ENCODE data around the gene TNFRSF19.

DNA sequence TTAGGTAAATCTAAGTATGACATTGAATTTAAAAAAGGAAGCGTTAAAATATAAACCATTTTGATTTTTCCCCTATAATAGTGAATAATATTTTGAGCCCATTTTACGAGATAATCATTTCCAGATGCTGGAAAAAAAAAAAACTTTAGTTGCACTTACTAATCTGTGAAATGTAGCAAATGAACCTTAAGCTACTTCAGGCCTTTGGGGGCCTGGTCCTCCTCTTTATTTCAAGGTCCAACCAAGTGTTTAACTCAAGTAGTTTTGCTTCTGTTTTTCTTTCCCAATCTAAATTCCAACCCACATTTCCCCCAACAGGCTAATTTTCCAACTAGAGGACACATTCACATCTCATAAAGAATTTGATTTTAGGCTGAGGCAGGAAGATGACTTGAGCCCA lies 101.2 kb downstream of the TNFRSF19 start:
- TF ChIP-seq, protein P1, sequence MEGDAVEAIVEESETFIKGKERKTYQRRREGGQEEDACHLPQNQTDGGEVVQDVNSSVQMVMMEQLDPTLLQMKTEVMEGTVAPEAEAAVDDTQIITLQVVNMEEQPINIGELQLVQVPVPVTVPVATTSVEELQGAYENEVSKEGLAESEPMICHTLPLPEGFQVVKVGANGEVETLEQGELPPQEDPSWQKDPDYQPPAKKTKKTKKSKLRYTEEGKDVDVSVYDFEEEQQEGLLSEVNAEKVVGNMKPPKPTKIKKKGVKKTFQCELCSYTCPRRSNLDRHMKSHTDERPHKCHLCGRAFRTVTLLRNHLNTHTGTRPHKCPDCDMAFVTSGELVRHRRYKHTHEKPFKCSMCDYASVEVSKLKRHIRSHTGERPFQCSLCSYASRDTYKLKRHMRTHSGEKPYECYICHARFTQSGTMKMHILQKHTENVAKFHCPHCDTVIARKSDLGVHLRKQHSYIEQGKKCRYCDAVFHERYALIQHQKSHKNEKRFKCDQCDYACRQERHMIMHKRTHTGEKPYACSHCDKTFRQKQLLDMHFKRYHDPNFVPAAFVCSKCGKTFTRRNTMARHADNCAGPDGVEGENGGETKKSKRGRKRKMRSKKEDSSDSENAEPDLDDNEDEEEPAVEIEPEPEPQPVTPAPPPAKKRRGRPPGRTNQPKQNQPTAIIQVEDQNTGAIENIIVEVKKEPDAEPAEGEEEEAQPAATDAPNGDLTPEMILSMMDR (IDR thresholded peaks at IDR 0.05; ENCODE audit: control extremely low read depth in 1 of 3, insufficient read depth in 1 of 3, low read depth in 1 of 3, low read length in 3 of 3) = no peak
- TF ChIP-seq, protein P2, sequence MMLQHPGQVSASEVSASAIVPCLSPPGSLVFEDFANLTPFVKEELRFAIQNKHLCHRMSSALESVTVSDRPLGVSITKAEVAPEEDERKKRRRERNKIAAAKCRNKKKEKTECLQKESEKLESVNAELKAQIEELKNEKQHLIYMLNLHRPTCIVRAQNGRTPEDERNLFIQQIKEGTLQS (IDR thresholded peaks at IDR 0.05; ENCODE audit: insufficient read depth, low read depth, low read length) = no peak
- no peak for TF ChIP-seq EP300 (IDR thresholded peaks at IDR 0.05; ENCODE audit: borderline replicate concordance in 1 of 2, low read depth in 2 of 2, low read length in 2 of 2)
- TF ChIP-seq TAF1 (IDR thresholded peaks at IDR 0.05; ENCODE audit: low read depth, low read length) = no peak
- no peak for TF ChIP-seq POLR2A (IDR thresholded peaks at IDR 0.05; ENCODE audit: control extremely low read depth in 1 of 2, low read depth in 2 of 2, low read length in 2 of 2)
- no peak for TF ChIP-seq RNF2 (IDR thresholded peaks at IDR 0.05; ENCODE audit: borderline replicate concordance, low read depth, low read length, missing control alignments, poor library complexity, severe bottlenecking)
- no peak for TF ChIP-seq TEAD4 (IDR thresholded peaks at IDR 0.05; ENCODE audit: low read depth, low read length)
- TF ChIP-seq SP1 (IDR thresholded peaks at IDR 0.05; ENCODE audit: low read depth, low read length) = no peak
- TF ChIP-seq EZH2 (IDR thresholded peaks at IDR 0.05; ENCODE audit: low read depth, low read length, severe bottlenecking) = no peak
- no peak for TF ChIP-seq SUZ12 (IDR thresholded peaks at IDR 0.05; ENCODE audit: low read length)
- no peak for TF ChIP-seq MAFK (IDR thresholded peaks at IDR 0.05; ENCODE audit: low read depth, low read length)
- TF ChIP-seq EGR1 (IDR thresholded peaks at IDR 0.05; ENCODE audit: borderline replicate concordance, low read depth, low read length) = no peak
